HG02943 (cell line): ENCODE measurements around the gene SEC23IP.

Experiments
- ATAC-seq: cut with Tn5 transposase; IDR thresholded peaks from one replicate; pipeline ENCODE4 v1.9.1; 2021; ENCODE audit warnings: mild to moderate bottlenecking, low read depth, moderate library complexity; ENCODE audit not compliant: unreplicated experiment

SEC23IP gene

GRCh38 chr10:119932631-119933030 is 40.1 kb downstream of the SEC23IP start:
- ATAC-seq = no peak

- ATAC-seq = no peak
Measured at GRCh38 chr10:119933179-119933578, 40.6 kb downstream of the SEC23IP start.

GRCh38 chr10:119940487-119940886 is 48.0 kb downstream of the SEC23IP start:
- ATAC-seq = no peak

GRCh38 chr10:119942973-119943372 is 50.4 kb downstream of the SEC23IP start:
- ATAC-seq = no peak

- ATAC-seq = no peak
Measured at GRCh38 chr10:119945805-119946204, 53.3 kb downstream of the SEC23IP start.

GRCh38 chr10:119947300-119947699 is 54.8 kb downstream of the SEC23IP start:
- no peak for ATAC-seq

- ATAC-seq = no peak
Measured at GRCh38 chr10:119957451-119957850, 64.9 kb downstream of the SEC23IP start.

- ATAC-seq = no peak
Measured at GRCh38 chr10:119962837-119963236, 70.3 kb downstream of the SEC23IP start.

- ATAC-seq = no peak
Measured at GRCh38 chr10:119967066-119967465, 74.5 kb downstream of the SEC23IP start.

GRCh38 chr10:119969609-119970008 is 77.1 kb downstream of the SEC23IP start:
- no peak for ATAC-seq

- no peak for ATAC-seq
Measured at GRCh38 chr10:119970107-119970506, 77.6 kb downstream of the SEC23IP start.

GRCh38 chr10:119970963-119971362 is 78.4 kb downstream of the SEC23IP start:
- no peak for ATAC-seq

GRCh38 chr10:119973281-119973680 is 80.8 kb downstream of the SEC23IP start:
- ATAC-seq = no peak

GRCh38 chr10:119976421-119976820 is 83.9 kb downstream of the SEC23IP start:
- ATAC-seq = no peak

- ATAC-seq = no peak
Measured at GRCh38 chr10:119980956-119981750, 88.6 kb downstream of the SEC23IP start.

GRCh38 chr10:119981826-119982225 is 89.3 kb downstream of the SEC23IP start:
- no peak for ATAC-seq

GRCh38 chr10:119988333-119988732 is 95.8 kb downstream of the SEC23IP start:
- ATAC-seq = no peak

- ATAC-seq = no peak
Measured at GRCh38 chr10:119989966-119990365, 97.4 kb downstream of the SEC23IP start.

GRCh38 chr10:119991066-119991465 is 98.5 kb downstream of the SEC23IP start:
- no peak for ATAC-seq

- ATAC-seq = no peak
Measured at GRCh38 chr10:119991816-119992215, 99.3 kb downstream of the SEC23IP start.
